ENCODE measurements around the gene SRMS.

GRCh38 chr20:63532449-63532971 is 15.0 kb downstream of the SRMS start:
- TF ChIP-seq JUND (IDR thresholded peaks at IDR 0.05) (no peak), CTCF (IDR thresholded peaks at IDR 0.05; ENCODE audit: low read depth, low read length, missing input control) (no peak), YY1 (IDR thresholded peaks at IDR 0.05) (no peak), RAD21 (IDR thresholded peaks at IDR 0.05) (no peak), HNF4G (IDR thresholded peaks at IDR 0.05) (no peak), TAF1 (conservative IDR thresholded peaks at IDR 0.05) (no peak), SP1 (IDR thresholded peaks at IDR 0.05) (no peak), RXRA (IDR thresholded peaks at IDR 0.05) (no peak)

Data from liver (tissue), 3 donors.